Common myeloid progenitor, CD34-positive (primary cell): ENCODE measurements around the gene DDX27.

ENCODE experiments used
- CTCF ChIA-PET: fragments of 350-600 bp; sonication (Branson Sonifier 250); formaldehyde crosslinking; loops from one replicate; lab custom pipeline; 2021; ENCODE audit warnings: antibody characterized with exemption; lab: Charles Lee
- POLR2A ChIA-PET: fragments of 350-600 bp; sonication (Branson Sonifier 250); formaldehyde crosslinking; loops from one replicate; lab custom pipeline; 2021; ENCODE audit warnings: antibody characterized with exemption; lab: Charles Lee
- DNase-seq, 3 donors: peaks; one replicate each; pipeline versions ENCODE4 v3.0.0 to v3.0.0-alpha.2; 2013
- H3K27ac ChIP-seq, 2 experiments: 1 replicate in 1 of 2; 2 replicates in 1 of 2; pipeline ENCODE4 v1.7.0; 2013; ENCODE audit warnings: inconsistent platforms in 2 of 2, low read length in 2 of 2, mild to moderate bottlenecking in 2 of 2, low read depth in 1 of 2, moderate library complexity in 1 of 2; ENCODE audit not compliant: severe bottlenecking in 2 of 2, insufficient read depth in 1 of 2, poor library complexity in 1 of 2
- H3K27me3 ChIP-seq, 5 experiments: replicated peaks in 2 of 5; 1 replicate in 3 of 5; 2 replicates in 2 of 5; pipeline versions ENCODE4 v1.6.1 to v1.7.0; 2013; ENCODE audit warnings: low read length in 4 of 5, mild to moderate bottlenecking in 2 of 5, moderate library complexity in 2 of 5, inconsistent platforms in 1 of 5; ENCODE audit not compliant: insufficient read depth in 5 of 5, control insufficient read depth in 4 of 5
- H3K36me3 ChIP-seq, 4 experiments: 1 replicate in 2 of 4; 2 replicates in 2 of 4; pipeline versions ENCODE4 v1.6.1 to v1.7.0; 2013; ENCODE audit warnings: low read length in 3 of 4, control low read depth in 1 of 4, mild to moderate bottlenecking in 1 of 4; ENCODE audit not compliant: control insufficient read depth in 4 of 4, insufficient read depth in 4 of 4
- H3K4me1 ChIP-seq, 4 experiments: 1 replicate in 3 of 4; 2 replicates in 1 of 4; pipeline versions ENCODE4 v1.6.1 to v1.7.1; 2013; ENCODE audit warnings: low read length in 3 of 4, mild to moderate bottlenecking in 3 of 4, control low read depth in 1 of 4, inconsistent platforms in 1 of 4, moderate library complexity in 1 of 4; ENCODE audit not compliant: control insufficient read depth in 4 of 4, insufficient read depth in 4 of 4; ENCODE audit errors: control extremely low read depth in 1 of 4
- H3K4me3 ChIP-seq, 7 experiments: 1 replicate in 4 of 7; 2 replicates in 3 of 7; pipeline versions ENCODE4 v1.5.1 to v1.7.0; 2013; ENCODE audit warnings: mild to moderate bottlenecking in 7 of 7, low read length in 6 of 7, moderate library complexity in 6 of 7, inconsistent platforms in 2 of 7, low read depth in 2 of 7, control low read depth in 1 of 7; ENCODE audit not compliant: insufficient read depth in 4 of 7, control insufficient read depth in 1 of 7; ENCODE audit errors: extremely low read depth in 1 of 7
- H3K9me3 ChIP-seq, 5 experiments: 1 replicate in 4 of 5; 2 replicates in 1 of 5; pipeline versions ENCODE4 v1.6.1 to v1.7.1; 2013; ENCODE audit warnings: low read length in 4 of 5, mild to moderate bottlenecking in 2 of 5, inconsistent platforms in 1 of 5, low read depth in 1 of 5, moderate library complexity in 1 of 5; ENCODE audit not compliant: control insufficient read depth in 4 of 5, insufficient read depth in 2 of 5; ENCODE audit errors: control extremely low read depth in 1 of 5
- WGBS: methylation state at CpG from one replicate; pipeline ENCODE4 v1.1.5; 2013; ENCODE audit not compliant: insufficient coverage; 5-methylcytosine and 5-hydroxymethylcytosine counted together

Gene DDX27

GRCh38 chr20:49273696-49274277 is 54.6 kb downstream of the DDX27 start:
- Histone ChIP-seq H3K4me1 (peaks cover 10 to 23% (median 15%) of the 10 kb centered on the region in 4 experiments), H3K9me3 (peaks cover 0 to 5% (median 0%) of the 10 kb centered on the region in 5 experiments), H3K27me3 (no peaks in the 10 kb centered on the region), H3K36me3 (peaks cover 15 to 57% (median 36%) of the 10 kb centered on the region in 4 experiments), H3K27ac (no peak overlapping the region), H3K4me3 (no peak overlapping the region)
- CTCF ChIA-PET = interaction anchor here (1.0 to 1.5 kb wide), 4 partner anchors 8 to 48 kb away, joined by 3 to 4 read pairs (median 3); no protein-coding TSS in a partner anchor
- 96% methylated on average over 4 of the region's 8 CpGs for whole genome bisulfite sequencing
- no peak for DNase-seq
- POLR2A ChIA-PET = no interaction called here

DNA sequence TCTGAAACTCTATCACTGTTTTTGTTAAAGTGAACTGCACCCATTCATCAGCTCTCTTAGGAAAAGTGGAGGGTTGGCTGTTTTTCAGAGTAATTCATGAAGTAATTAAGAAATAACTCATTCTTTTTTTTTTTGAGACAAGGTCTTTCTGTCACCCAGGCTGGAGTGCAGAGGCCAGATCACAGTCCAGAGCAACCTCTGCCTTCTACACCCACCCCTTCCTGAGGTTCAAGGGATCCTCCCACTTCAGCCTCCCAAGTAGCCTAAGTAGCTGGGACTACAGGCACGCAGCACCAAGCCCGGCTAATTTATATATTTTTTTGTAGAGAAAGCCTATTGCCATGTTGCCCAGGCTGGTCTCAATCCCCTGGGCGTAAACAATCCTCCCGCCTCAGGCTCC is 56.0 kb downstream of the DDX27 start:
- H3K27ac ChIP-seq = peak overlapping the region in 1 of 2 experiments; percentile 34
- POLR2A ChIA-PET = no interaction called here
- H3K4me1 ChIP-seq = peaks cover 10 to 37% (median 24%) of the 10 kb centered on the region in 4 experiments
- 100% methylated on average over 2 of the region's 4 CpGs for WGBS
- peaks cover 18 to 57% (median 38%) of the 10 kb centered on the region in 4 experiments for H3K36me3 ChIP-seq
- DNase-seq = no peak
- CTCF ChIA-PET = interaction anchor here (0.8 to 2.6 kb wide), 3 partner anchors 28 to 48 kb away, joined by 3 to 14 read pairs (median 10); no protein-coding TSS in a partner anchor
- H3K4me3 ChIP-seq = no peak overlapping the region
- H3K9me3 ChIP-seq = peaks cover 3 to 10% (median 7%) of the 10 kb centered on the region in 5 experiments
- H3K27me3 ChIP-seq = no peaks in the 10 kb centered on the region

DNA sequence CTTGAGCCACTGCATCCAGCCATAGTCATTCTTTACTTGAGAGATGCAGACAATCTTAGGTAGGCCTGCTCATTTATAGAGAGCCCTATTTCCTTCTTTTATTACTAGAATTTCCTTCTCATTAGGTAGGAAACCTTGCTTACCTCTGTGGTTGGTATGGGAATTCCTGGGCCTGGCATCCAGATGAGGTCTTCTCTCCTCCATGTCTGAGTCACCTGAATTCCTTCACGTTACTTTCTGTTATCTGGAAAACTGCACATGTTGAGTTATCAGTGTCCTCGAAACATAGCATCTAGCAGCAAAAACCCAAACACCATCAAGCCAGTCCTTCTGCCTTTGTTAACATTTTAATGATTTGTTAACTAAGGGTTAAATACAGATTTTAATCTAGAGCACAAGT is 56.4 kb downstream of the DDX27 start:
- WGBS = no CpG with 5 or more reads among the region's 2 CpGs
- H3K4me3 ChIP-seq = peak overlapping the region in 1 of 7 experiments; percentile 90

GRCh38 chr20:49276161-49276960 is 57.1 kb downstream of the DDX27 start:
- no peaks in the 10 kb centered on the region for H3K27me3 ChIP-seq
- peak overlapping the region in 6 of 7 experiments; percentile 81 to 98 (median 92) for H3K4me3 ChIP-seq
- peaks cover 7 to 21% (median 18%) of the 10 kb centered on the region in 5 experiments for H3K9me3 ChIP-seq
- ChIA-PET POLR2A (interaction anchor here (0.6 to 1.4 kb wide), 4 partner anchors 9 to 251 kb away, joined by 3 to 4 read pairs (median 4); no protein-coding TSS in a partner anchor), CTCF (interaction anchor here (0.6 to 2.6 kb wide), 8 partner anchors 8 to 119 kb away, joined by 3 to 14 read pairs (median 4); no protein-coding TSS in a partner anchor)
- peak overlapping the region; percentile 89 to 97 for H3K27ac ChIP-seq
- peaks cover 22 to 57% (median 39%) of the 10 kb centered on the region in 4 experiments for H3K36me3 ChIP-seq
- peak; percentile 58 to 89 (median 86) for DNase-seq
- WGBS = 20% methylated on average over 1 of the region's 3 CpGs
- peaks cover 10 to 37% (median 24%) of the 10 kb centered on the region in 4 experiments for H3K4me1 ChIP-seq

More for the DNA sequence above, 56.4 kb downstream of the DDX27 start:
- Histone ChIP-seq H3K4me1 (peaks cover 10 to 37% (median 24%) of the 10 kb centered on the region in 4 experiments), H3K9me3 (peaks cover 5 to 14% (median 11%) of the 10 kb centered on the region in 5 experiments), H3K27ac (peak overlapping the region in 1 of 2 experiments; percentile 34), H3K36me3 (peaks cover 17 to 57% (median 39%) of the 10 kb centered on the region in 4 experiments), H3K27me3 (no peaks in the 10 kb centered on the region)
- no peak for DNase-seq
- CTCF ChIA-PET = interaction anchor here (0.9 to 2.6 kb wide), 4 partner anchors 16 to 47 kb away, joined by 3 to 14 read pairs (median 9); no protein-coding TSS in a partner anchor
- POLR2A ChIA-PET = interaction anchor here (0.6 to 1.4 kb wide), 3 partner anchors 8 to 252 kb away, joined by 3 to 4 read pairs (median 3); no protein-coding TSS in a partner anchor

DNA sequence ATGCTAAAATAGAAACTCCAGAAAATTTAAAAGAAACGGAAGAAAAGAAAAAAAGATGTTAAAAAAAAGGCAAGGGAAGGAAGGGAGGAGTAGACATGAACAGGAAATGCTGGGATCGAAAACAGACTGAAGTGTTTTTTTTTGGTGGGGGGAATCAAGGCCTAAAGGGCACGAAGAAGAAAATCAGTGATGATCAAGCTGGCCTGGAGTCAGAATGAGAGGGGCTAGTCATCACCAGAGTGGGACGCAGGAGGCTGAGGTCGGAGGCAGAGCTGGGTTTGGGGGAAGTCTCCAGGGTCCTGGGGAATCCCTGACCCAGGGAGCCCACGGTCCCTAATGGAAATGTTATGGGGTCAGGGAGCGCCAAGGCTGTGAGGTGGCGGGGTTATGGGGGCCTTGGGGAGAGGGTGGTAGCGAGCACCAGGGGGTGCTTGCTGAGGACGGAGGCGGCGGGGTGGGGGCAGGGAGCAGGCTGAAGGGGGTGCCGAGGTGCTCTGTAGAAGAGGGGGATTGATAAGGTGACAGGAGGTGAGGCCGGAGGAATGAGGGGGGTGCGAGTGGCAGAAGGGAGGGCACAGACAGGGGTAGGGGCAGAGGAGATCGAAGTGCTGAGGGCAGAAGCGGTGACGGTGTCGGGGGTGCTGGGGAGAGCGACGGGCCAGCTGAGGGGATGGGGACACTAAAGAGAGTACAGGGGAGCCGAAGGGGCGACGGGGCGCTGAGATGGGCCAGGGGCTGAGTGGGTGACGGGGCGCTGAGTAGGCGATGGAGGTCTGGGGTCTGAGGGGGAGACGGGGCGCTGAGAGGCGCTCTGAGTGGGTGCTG is 58.0 kb downstream of the DDX27 start:
- H3K4me1 ChIP-seq = peaks cover 10 to 37% (median 28%) of the 10 kb centered on the region in 4 experiments
- H3K36me3 ChIP-seq = peaks cover 30 to 59% (median 43%) of the 10 kb centered on the region in 4 experiments
- ChIA-PET POLR2A (interaction anchor here (0.8 to 2.2 kb wide), 6 partner anchors 9 to 46 kb away, joined by 3 to 16 read pairs (median 5); no protein-coding TSS in a partner anchor), CTCF (interaction anchor here (0.6 to 2.6 kb wide), 8 partner anchors 9 to 120 kb away, joined by 3 to 14 read pairs (median 4); no protein-coding TSS in a partner anchor)
- peaks cover 7 to 28% (median 26%) of the 10 kb centered on the region in 5 experiments for H3K9me3 ChIP-seq
- peak overlapping the region; percentile 81 to 98 (median 92) for H3K4me3 ChIP-seq
- peak overlapping the region; percentile 89 to 97 for H3K27ac ChIP-seq
- under 1% methylated on average over 22 of the region's 31 CpGs for WGBS
- DNase-seq = peak in 1 of 3 donors; percentile 21
- H3K27me3 ChIP-seq = no peaks in the 10 kb centered on the region

- no peaks in the 10 kb centered on the region for H3K27me3 ChIP-seq
- ChIA-PET POLR2A (interaction anchor here (0.8 to 2.2 kb wide), 7 partner anchors 9 to 44 kb away, joined by 3 to 16 read pairs (median 6); no protein-coding TSS in a partner anchor), CTCF (interaction anchor here (0.6 kb wide), 1 partner anchor 46 kb away, joined by 3 read pairs; no protein-coding TSS in a partner anchor)
- H3K4me3 ChIP-seq = peak overlapping the region; percentile 81 to 98 (median 92)
- peaks cover 7 to 33% (median 31%) of the 10 kb centered on the region in 5 experiments for H3K9me3 ChIP-seq
- no peak for DNase-seq
- peaks cover 10 to 37% (median 30%) of the 10 kb centered on the region in 4 experiments for H3K4me1 ChIP-seq
- peaks cover 32 to 61% (median 45%) of the 10 kb centered on the region in 4 experiments for H3K36me3 ChIP-seq
- peak overlapping the region; percentile 89 to 97 for H3K27ac ChIP-seq
- WGBS = 0% methylated on average over 21 of the region's 22 CpGs
Observed at GRCh38 chr20:49277786-49278035, 58.5 kb downstream of the DDX27 start.
